GM19467 (cell line): ENCODE data around the gene PDZK1.
"Not testable (repeated sequence)": the region's sequence is repeated elsewhere in the genome, so short reads cannot be mapped to it uniquely, and the experiment has no call there.

Source experiments
- ATAC-seq: cut with Tn5 transposase; IDR thresholded peaks from one replicate; pipeline ENCODE4 v1.9.1; 2021; ENCODE audit warnings: mild to moderate bottlenecking, moderate library complexity; ENCODE audit not compliant: unreplicated experiment

PDZK1 gene

GRCh38 chr1:145707183-145707867 is at the start of gene PDZK1:
TSS of gene PDZK1 (minus strand) at chr1:145707368. CDS start at chr1:145688021, 19,347 bp downstream.
- no peak for ATAC-seq

- ATAC-seq, result no peak
These were observed 44.4 kb upstream of the PDZK1 start for GRCh38 chr1:145751491-145752037.

- ATAC-seq, result no peak
These were observed 43.3 kb upstream of the PDZK1 start for GRCh38 chr1:145750426-145750825.

- ATAC-seq, result no peak
These were observed 40.5 kb upstream of the PDZK1 start for GRCh38 chr1:145747398-145748247.

GRCh38 chr1:145740269-145740668 is 33.1 kb upstream of the PDZK1 start:
- no peak for ATAC-seq

GRCh38 chr1:145736191-145736590 is 29.0 kb upstream of the PDZK1 start:
- ATAC-seq, result no peak

- no peak for ATAC-seq
These were observed 23.7 kb upstream of the PDZK1 start for GRCh38 chr1:145730900-145731299.

GRCh38 chr1:145730467-145730866 is 23.3 kb upstream of the PDZK1 start:
- no peak for ATAC-seq

- no peak for ATAC-seq
These were observed 22.7 kb upstream of the PDZK1 start for GRCh38 chr1:145729666-145730436.

GRCh38 chr1:145729196-145729595 is 22.0 kb upstream of the PDZK1 start:
- no peak for ATAC-seq

- not testable (repeated sequence) for ATAC-seq
These were observed 19.0 kb upstream of the PDZK1 start for GRCh38 chr1:145726193-145726592.

GRCh38 chr1:145720878-145721671 is 13.9 kb upstream of the PDZK1 start:
- ATAC-seq, result peak; percentile 74

- ATAC-seq, result no peak
These were observed 13.3 kb upstream of the PDZK1 start for GRCh38 chr1:145720556-145720877.

GRCh38 chr1:145719230-145720079 is 12.3 kb upstream of the PDZK1 start, which contains the start of gene CD160:
TSS of gene CD160 (plus strand) at chr1:145719499. CDS start at chr1:145728328, 8,829 bp downstream.
- no peak for ATAC-seq

GRCh38 chr1:145718465-145718864 is 11.3 kb upstream of the PDZK1 start:
- ATAC-seq, result not testable (repeated sequence)

GRCh38 chr1:145717833-145718232 is 10.7 kb upstream of the PDZK1 start:
- ATAC-seq, result no peak

- no peak for ATAC-seq
These were observed 9.6 kb upstream of the PDZK1 start for GRCh38 chr1:145716641-145717345.

- ATAC-seq, result no peak
These were observed 7.5 kb upstream of the PDZK1 start for GRCh38 chr1:145714524-145715111.
